DND-41 (cell line): Measurements from ENCODE around the gene LORICRIN.

Experiments used
- ATAC-seq: fragments of 200-7000 bp; cut with Tn5 transposase; 3 replicates; pipeline ENCODE4 v1.9.1; 2021; ENCODE audit warnings: low read depth; ENCODE audit not compliant: insufficient read depth
- DNase-seq: peaks from one replicate; pipeline ENCODE4 v3.0.0-alpha.2; 2020
- H2AFZ ChIP-seq: 2 replicates; pipeline ENCODE4 v1.6.0; 2012; ENCODE audit warnings: low read depth, low read length
- H3K27ac ChIP-seq: 2 replicates; pipeline ENCODE4 v1.5.1; 2012; ENCODE audit warnings: low read length, inconsistent platforms
- H3K27me3 ChIP-seq: fragments of 200-600 bp; sonication (generic); 2 replicates; pipeline ENCODE4 v1.6.0; 2012; ENCODE audit warnings: low read length, mild to moderate bottlenecking, inconsistent platforms; ENCODE audit not compliant: insufficient read depth, poor library complexity
- H3K36me3 ChIP-seq: 2 replicates; pipeline ENCODE4 v1.5.1; 2012; ENCODE audit warnings: low read length, inconsistent platforms; ENCODE audit not compliant: insufficient read depth
- H3K4me1 ChIP-seq: 2 replicates; pipeline ENCODE4 v1.5.1; 2012; ENCODE audit warnings: mild to moderate bottlenecking, low read length; ENCODE audit not compliant: insufficient read depth
- H3K4me2 ChIP-seq: 2 replicates; pipeline ENCODE4 v1.6.0; 2012; ENCODE audit warnings: mild to moderate bottlenecking, moderate library complexity, low read length, inconsistent platforms; ENCODE audit not compliant: insufficient read depth
- H3K4me3 ChIP-seq, 2 experiments: fragments of 200-600 bp in 1 of 2; shearing (Covaris generic) in 1 of 2; 2 replicates each; pipeline ENCODE4 v1.5.1; 2012 to 2016; ENCODE audit warnings: inconsistent platforms in 2 of 2, low read length in 2 of 2, mild to moderate bottlenecking in 2 of 2, low read depth in 1 of 2, moderate library complexity in 1 of 2
- H3K79me2 ChIP-seq: 2 replicates; pipeline ENCODE4 v1.6.0; 2012; ENCODE audit warnings: low read length, inconsistent platforms; ENCODE audit not compliant: insufficient read depth
- H3K9ac ChIP-seq: 2 replicates; pipeline ENCODE4 v1.6.0; 2012; ENCODE audit warnings: low read depth, mild to moderate bottlenecking, inconsistent platforms, low read length, moderate library complexity
- H3K9me3 ChIP-seq: 2 replicates; pipeline ENCODE4 v1.5.1; 2012; ENCODE audit warnings: low read length, moderate library complexity, mild to moderate bottlenecking, inconsistent platforms; ENCODE audit not compliant: insufficient read depth, severe bottlenecking
- H4K20me1 ChIP-seq: 2 replicates; pipeline ENCODE4 v1.6.0; 2012; ENCODE audit warnings: low read length; ENCODE audit not compliant: insufficient read depth
- CTCF ChIP-seq: IDR thresholded peaks from 2 replicates; pipeline ENCODE4 v1.5.1; 2012; ENCODE audit warnings: borderline replicate concordance, low read length, moderate library complexity, mild to moderate bottlenecking; ENCODE audit not compliant: poor library complexity, severe bottlenecking; ENCODE audit errors: extremely low read depth
- EZH2 ChIP-seq: IDR thresholded peaks from 3 replicates; pipeline ENCODE4 v1.6.1; 2012; ENCODE audit warnings: borderline replicate concordance, low read depth, mild to moderate bottlenecking, moderate library complexity, low read length, inconsistent platforms; ENCODE audit not compliant: severe bottlenecking

The LORICRIN gene

GRCh38 chr1:153248176-153248879 is 11.2 kb upstream of the LORICRIN start:
- DNase-seq (no peak), ATAC-seq (no peak)
- H3K4me3 ChIP-seq, result no peak overlapping the region
- H3K9me3 ChIP-seq, result no peaks in the 10 kb centered on the region
- no peak overlapping the region for H3K4me2 ChIP-seq
- H3K27me3 ChIP-seq, result no peaks in the 10 kb centered on the region
- H4K20me1 ChIP-seq, result no peaks in the 10 kb centered on the region
- H3K79me2 ChIP-seq, result no peaks in the 10 kb centered on the region
- no peak overlapping the region for H2AFZ ChIP-seq
- no peak overlapping the region for H3K9ac ChIP-seq
- H3K4me1 ChIP-seq, result no peaks in the 10 kb centered on the region
- no peak overlapping the region for H3K27ac ChIP-seq
- H3K36me3 ChIP-seq, result no peaks in the 10 kb centered on the region
- no peak for TF ChIP-seq CTCF

- TF ChIP-seq EZH2 (no peak), CTCF (no peak)
- Histone ChIP-seq H3K9me3 (no peaks in the 10 kb centered on the region), H3K9ac (no peak overlapping the region), H3K4me3 (no peak overlapping the region), H3K4me1 (no peaks in the 10 kb centered on the region), H2AFZ (no peak overlapping the region), H3K27ac (no peak overlapping the region), H3K36me3 (no peaks in the 10 kb centered on the region), H4K20me1 (no peaks in the 10 kb centered on the region), H3K27me3 (no peaks in the 10 kb centered on the region), H3K79me2 (no peaks in the 10 kb centered on the region), H3K4me2 (no peak overlapping the region)
- DNase-seq (no peak), ATAC-seq (no peak)
Measured at GRCh38 chr1:153250166-153250565, 9.3 kb upstream of the LORICRIN start.

DNA sequence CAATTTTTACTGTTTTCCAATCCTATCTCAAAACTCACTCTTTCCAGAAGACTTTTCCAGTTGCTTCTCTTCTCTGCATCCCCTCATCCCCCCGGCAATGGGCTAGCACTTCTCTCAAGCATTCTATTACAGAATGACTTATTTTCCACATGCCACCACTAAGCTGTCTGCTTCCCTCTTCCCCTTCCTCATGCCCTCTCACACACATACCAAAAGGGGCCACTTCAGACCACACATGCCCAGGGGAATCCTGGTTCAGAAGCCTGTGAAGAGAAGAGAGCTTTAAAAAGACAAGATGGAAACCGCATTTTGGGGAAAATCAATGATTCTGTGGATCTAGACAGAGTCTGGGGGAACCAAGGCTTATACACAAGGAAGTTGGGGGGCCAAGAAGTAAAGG is 8.4 kb upstream of the LORICRIN start:
- ATAC-seq (no peak), DNase-seq (no peak)
- no peak overlapping the region for H2AFZ ChIP-seq
- no peak overlapping the region for H3K27ac ChIP-seq
- H3K4me1 ChIP-seq, result no peaks in the 10 kb centered on the region
- no peak overlapping the region for H3K4me2 ChIP-seq
- TF ChIP-seq CTCF, result no peak
- no peak for TF ChIP-seq EZH2
- no peak overlapping the region for H3K4me3 ChIP-seq
- no peaks in the 10 kb centered on the region for H3K36me3 ChIP-seq
- H3K9ac ChIP-seq, result no peak overlapping the region
- no peaks in the 10 kb centered on the region for H3K9me3 ChIP-seq
- no peaks in the 10 kb centered on the region for H3K79me2 ChIP-seq
- H4K20me1 ChIP-seq, result no peaks in the 10 kb centered on the region
- H3K27me3 ChIP-seq, result no peaks in the 10 kb centered on the region
